ENCODE data around the gene FGF14.
"Not testable (repeated sequence)": the region's sequence is repeated elsewhere in the genome, so short reads cannot be mapped to it uniquely, and the experiment has no call there.

FGF14 gene

GRCh38 chr13:102040812-102041211 lies 361.0 kb downstream of the FGF14 start:
- DNase-seq (ENCODE audit: low read depth), result no peak

GRCh38 chr13:102039264-102039663 lies 362.6 kb downstream of the FGF14 start:
- no peak for DNase-seq (ENCODE audit: low read depth)

- no peak for DNase-seq (ENCODE audit: low read depth)
Observed at GRCh38 chr13:102038787-102039186, 363.1 kb downstream of the FGF14 start.

GRCh38 chr13:102035969-102036368 lies 365.9 kb downstream of the FGF14 start:
- no peak for DNase-seq (ENCODE audit: low read depth)

- no peak for DNase-seq (ENCODE audit: low read depth)
Observed at GRCh38 chr13:102033857-102034331, 368.0 kb downstream of the FGF14 start.

- no peak for DNase-seq (ENCODE audit: low read depth)
Observed at GRCh38 chr13:102033386-102033785, 368.5 kb downstream of the FGF14 start.

- no peak for DNase-seq (ENCODE audit: low read depth)
Observed at GRCh38 chr13:102028868-102029267, 373.0 kb downstream of the FGF14 start.

GRCh38 chr13:102028206-102028605 lies 373.6 kb downstream of the FGF14 start:
- no peak for DNase-seq (ENCODE audit: low read depth)

GRCh38 chr13:102021777-102022176 lies 380.1 kb downstream of the FGF14 start:
- no peak for DNase-seq (ENCODE audit: low read depth)

- no peak for DNase-seq (ENCODE audit: low read depth)
Observed at GRCh38 chr13:102020611-102021216, 381.1 kb downstream of the FGF14 start.

- DNase-seq (ENCODE audit: low read depth), result no peak
Observed at GRCh38 chr13:102018716-102019115, 383.1 kb downstream of the FGF14 start.

GRCh38 chr13:102017248-102017647 lies 384.6 kb downstream of the FGF14 start:
- DNase-seq (ENCODE audit: low read depth), result no peak

- DNase-seq (ENCODE audit: low read depth), result no peak
Observed at GRCh38 chr13:102012299-102013293, 389.3 kb downstream of the FGF14 start.

GRCh38 chr13:102011455-102011854 lies 390.4 kb downstream of the FGF14 start:
- not testable (repeated sequence) for DNase-seq (ENCODE audit: low read depth)

- DNase-seq (ENCODE audit: low read depth), result no peak
Observed at GRCh38 chr13:102003848-102004570, 397.8 kb downstream of the FGF14 start.

- DNase-seq (ENCODE audit: low read depth), result no peak
Observed at GRCh38 chr13:102002287-102002686, 399.6 kb downstream of the FGF14 start.

- DNase-seq (ENCODE audit: low read depth), result no peak
Observed at GRCh38 chr13:102000764-102001163, 401.1 kb downstream of the FGF14 start.

- no peak for DNase-seq (ENCODE audit: low read depth)
Observed at GRCh38 chr13:101998129-101998528, 403.7 kb downstream of the FGF14 start.

- DNase-seq (ENCODE audit: low read depth), result no peak
Observed at GRCh38 chr13:101996954-101997353, 404.9 kb downstream of the FGF14 start.

- no peak for DNase-seq (ENCODE audit: low read depth)
Observed at GRCh38 chr13:101989798-101990350, 412.0 kb downstream of the FGF14 start.

- no peak for DNase-seq (ENCODE audit: low read depth)
Observed at GRCh38 chr13:101988140-101988539, 413.7 kb downstream of the FGF14 start.

GRCh38 chr13:101986316-101986715 lies 415.5 kb downstream of the FGF14 start:
- no peak for DNase-seq (ENCODE audit: low read depth)
